ENCODE data around the gene ASTN1. TPM values are rescaled to one million over a fixed set of nuclear protein-coding genes. Genes with fewer than 3 reads are reported as not detected.

The ASTN1 gene
- polyA plus RNA-seq, 4 donors, result 1.7 to 2.0 (median 1.8) TPM

DNA sequence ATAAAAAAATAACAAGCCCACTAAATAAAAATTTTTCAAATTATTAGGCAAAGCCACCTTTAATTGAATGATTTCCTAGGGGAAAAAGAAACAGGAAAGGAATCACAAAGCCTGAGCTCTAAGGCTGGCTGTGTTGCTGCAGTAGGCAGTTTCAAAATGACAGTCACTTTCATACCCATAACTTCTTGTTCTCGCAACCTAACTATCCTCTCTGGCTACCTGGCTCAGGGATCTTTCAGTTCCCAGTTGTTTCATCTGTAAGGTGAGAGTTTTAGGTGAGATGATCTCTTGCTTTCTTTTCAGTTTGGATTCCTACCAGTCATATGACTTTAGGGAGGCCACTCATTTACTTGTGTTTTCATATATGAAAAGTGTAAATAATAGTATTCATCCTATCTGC lies 226.1 kb downstream of the ASTN1 start:
- DNase-seq (ENCODE audit: low read depth in 4 of 4, low spot score in 3 of 4), result no peak

DNA sequence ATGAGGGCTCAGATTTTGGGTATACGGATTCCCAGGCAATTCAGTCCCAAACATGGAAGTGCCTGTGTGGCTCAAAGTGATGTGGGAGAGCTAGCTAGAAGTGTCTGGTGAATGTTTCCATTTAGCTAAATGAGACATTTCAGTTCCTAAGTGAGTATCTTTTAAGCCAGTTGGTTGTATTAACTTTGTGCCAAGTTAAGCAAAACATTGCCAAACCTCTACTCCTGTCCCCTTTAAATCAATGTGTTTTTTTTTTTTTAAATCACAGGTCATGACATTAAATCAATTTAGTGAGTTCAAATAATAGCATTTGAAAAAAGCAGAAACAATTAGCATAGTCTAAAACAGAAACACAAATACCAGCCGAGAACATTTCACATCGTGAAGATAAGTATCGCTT lies 230.1 kb downstream of the ASTN1 start:
- no peak for DNase-seq (ENCODE audit: low read depth in 4 of 4, low spot score in 3 of 4)

DNA sequence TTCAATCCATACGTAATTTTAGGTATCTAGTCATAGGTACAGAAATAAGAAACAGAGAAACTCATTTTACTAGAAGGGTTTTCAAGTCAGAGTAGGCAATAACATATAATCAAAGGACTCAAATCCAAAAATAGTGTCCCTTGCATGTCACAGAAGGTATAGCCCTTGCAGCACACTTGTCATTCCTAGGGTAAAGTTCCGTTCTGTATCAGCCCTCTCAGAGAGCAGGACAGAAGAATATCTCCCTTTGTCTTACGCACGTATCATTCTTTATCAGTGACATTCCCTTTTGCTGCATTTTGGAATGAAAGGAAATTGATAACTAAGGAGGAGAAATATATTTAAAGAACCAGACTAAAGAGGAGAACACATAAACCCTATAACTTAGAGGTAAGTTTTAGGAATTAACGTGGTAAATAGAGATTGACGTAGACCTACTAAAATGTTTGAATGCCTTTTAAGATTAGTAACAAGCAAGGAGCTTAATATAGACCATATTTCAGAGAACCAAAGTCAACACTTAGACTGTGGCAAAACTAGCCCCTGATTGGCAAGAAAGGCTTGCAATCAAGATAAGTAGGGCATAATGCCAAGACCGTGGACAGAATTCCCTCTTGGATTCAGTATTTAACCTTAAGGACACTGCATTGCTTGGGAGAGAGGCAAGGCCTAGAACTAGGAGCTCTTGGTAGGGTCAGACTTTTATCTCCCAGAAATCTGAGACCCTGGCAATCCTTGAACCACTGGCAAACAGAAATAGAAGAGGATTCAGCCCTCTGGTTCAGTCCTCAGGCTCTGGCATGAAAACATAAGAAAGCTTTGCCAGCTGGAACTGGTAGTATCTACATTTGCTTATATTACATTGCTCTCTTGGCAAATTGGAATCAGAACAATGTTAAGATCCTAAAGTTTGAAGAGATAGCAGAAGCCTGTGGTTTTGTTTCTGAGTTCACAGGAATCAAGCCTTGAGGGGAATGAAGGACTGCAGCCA lies 232.1 kb downstream of the ASTN1 start:
- no peak for DNase-seq (ENCODE audit: low read depth in 4 of 4, low spot score in 3 of 4)

DNA sequence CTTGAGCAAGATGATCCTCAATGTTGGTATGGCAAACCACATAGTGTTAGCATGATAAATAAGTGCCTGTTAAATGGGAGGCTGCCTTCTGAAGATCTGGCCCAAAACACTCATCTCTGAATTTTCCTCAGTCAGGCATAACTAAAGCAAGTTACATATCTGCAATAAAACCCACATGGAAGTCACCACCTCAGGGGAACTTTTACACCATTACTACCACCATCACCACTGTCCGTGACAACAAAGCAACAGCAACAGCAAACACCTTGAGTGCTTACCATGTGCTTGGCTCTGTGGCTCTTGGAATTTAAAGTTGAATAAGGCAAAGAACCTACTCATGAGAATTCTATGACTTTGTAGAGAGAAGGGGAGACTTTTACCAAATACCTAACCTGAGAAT lies 233.0 kb downstream of the ASTN1 start:
- no peak for DNase-seq (ENCODE audit: low read depth in 4 of 4, low spot score in 3 of 4)

DNA sequence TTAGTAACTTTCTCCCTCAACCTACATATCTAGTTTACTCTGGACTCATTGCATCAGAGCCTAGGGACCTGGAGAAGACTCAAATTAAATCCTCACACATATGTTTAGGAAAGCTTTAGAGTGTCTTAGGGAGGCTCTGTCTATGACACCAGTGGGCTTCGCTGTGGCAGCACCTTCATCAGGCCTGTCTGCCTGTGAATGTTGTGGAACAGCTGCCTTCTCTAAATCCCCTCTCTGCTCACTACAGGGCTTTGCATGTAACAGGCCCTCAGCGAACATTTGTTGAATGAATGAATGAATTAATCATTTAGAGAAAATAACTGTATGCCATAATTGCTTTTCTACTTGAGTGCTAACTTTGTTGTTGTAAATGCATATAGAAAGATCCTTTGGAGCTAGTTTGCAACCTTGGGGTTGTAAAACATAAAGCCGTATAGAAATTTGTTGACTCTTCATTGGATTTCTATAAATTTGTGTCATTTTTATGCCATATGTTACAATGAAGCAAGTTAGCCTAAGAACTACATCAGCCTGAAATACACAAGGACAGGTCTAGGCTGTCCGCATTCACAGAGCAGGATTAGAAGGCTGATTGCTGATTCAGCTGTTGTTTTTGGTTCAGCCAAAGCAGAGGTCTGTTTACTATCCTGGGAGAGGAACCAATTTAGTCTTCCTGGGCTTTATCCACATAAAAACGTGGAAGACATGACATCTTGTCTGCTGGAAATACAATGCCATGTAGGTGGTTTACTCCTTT lies 238.0 kb downstream of the ASTN1 start:
- DNase-seq (ENCODE audit: low read depth in 4 of 4, low spot score in 3 of 4), result no peak

DNA sequence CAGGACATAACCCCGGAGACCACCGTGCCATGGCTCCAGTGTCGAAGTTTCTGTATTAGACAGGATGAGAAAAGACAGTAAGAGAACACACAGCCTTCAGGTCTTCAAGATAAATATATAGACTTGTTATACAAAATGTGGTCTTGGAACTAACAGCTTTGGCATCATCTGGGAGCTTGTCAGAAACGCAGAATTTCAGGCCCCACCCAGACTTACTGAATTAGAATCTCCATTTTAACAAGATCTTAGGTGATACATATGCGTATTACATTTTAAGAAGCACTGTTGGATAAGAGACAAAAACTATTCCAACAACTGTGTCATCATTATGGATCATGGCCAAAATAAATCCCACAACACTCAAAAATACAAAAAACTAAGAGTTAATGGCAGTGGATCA lies 239.3 kb downstream of the ASTN1 start:
- no peak for DNase-seq (ENCODE audit: low read depth in 4 of 4, low spot score in 3 of 4)

DNA sequence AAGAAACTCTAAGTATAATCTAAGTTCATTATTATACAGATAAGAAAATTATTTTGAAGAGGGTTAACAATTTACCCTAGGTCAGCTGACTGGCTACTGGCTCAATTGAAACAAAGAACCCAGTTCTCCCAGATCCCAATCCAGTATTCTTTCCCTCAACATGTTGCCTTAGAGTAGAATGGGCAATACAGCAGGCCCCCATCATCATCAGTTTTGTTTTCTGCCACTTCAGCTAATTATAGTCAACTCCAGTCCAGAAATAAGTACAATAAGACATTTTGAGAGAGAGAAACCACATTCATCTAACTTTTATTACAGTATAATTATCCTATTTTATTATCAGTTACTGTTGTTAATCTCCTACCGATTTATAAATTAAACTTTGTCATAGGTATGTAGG lies 241.2 kb downstream of the ASTN1 start:
- DNase-seq (ENCODE audit: low read depth in 4 of 4, low spot score in 3 of 4), result no peak

DNA sequence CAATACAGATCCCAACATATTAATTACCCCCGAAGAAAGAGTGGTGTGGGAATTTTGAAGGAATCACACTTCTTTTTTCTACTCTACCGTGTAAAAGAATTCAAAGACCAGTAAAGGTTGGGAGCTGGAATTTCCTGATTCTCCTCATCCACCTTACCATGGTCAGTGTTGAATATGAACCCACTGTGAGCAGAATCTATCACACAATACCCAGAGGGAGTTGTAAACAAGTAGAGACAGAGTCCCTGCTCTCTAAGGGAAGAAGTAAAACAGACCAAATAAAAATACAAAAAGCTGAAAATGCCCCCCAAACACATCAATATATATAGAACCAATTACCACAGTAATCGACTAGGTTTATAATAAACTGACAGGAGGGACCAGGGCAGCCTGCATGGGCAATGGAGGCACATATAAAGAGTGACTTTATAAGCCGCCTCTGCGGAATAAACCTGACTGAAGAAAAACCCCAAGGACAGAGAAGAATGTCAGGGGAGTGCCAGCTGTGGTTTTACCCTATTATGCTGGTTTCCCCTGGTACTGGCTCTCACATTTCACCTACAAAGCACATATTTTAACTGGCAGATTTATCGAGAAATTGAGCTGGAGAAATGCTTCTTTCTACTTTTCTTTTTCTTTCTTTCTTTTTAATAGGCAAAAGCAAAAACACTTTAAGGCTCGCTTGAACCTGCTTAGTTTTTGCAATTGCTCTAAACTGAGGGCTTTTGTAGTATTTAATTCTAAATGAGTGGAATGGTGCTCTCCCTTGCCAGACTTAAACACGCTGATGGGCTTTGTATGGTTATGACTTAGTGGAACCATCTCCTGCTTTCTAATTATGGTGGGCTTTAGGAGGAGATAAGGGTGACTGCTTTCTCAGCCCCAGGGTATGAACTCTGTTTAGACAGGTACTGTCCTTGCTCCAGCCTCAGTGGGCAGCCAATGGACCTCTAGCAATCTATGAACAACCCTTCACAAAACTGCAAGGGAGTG lies 244.8 kb downstream of the ASTN1 start:
- no peak for DNase-seq (ENCODE audit: low read depth in 4 of 4, low spot score in 3 of 4)

DNA sequence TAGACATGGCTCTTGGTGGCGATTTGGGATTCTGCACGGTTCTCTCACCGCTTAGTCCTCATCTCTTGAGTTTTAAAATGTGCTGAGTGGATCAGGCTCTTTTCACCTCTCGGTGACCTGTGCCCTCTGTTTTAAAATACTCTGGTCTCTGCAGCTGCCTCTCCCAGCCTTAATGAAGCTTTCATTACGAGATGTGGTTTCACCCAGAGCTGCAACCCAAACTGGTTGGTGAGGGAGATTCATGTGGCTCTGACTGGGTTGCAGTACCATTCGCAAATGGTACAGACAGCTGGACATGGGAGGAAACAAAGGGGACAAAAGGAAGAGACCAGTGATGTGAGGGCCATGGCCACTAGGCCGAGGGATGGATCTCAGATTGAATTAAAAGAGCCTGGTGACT lies 258.9 kb downstream of the ASTN1 start:
- no peak for DNase-seq (ENCODE audit: low read depth in 4 of 4, low spot score in 3 of 4)

DNA sequence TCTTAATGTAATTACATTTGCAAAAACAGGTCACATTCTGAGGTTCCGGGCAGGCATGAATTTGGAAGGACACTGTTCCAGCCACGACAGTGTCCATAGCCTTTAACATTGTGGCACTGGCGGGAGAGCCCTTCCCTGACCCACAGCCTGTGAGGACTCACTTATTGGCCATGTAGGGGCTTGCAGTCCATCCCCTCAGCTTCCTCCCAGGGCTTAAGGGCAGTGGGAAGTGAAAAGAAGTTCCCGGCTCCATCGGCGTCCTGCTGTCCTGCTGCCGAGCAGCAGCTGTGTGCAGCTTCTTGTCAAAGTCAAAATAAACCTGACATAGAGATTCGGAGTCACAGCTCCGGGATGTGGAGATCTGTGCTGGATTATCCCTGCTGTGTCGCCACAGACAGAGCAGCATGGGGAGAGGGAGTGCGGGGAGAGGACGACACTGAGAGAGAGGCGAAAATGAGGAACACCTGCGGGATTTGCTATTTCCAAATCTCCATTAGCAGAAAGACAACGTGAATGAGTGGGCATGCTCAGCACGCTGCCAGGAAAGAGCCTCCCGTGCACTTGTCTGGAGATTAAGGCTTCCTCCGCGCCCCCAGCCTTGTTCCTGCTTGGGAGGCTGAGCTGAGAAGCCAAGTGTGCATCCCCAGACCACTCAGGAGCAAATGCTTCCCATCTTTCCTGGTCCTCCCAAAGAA lies 260.3 kb downstream of the ASTN1 start:
- no peak for DNase-seq (ENCODE audit: low read depth in 4 of 4, low spot score in 3 of 4)

DNA sequence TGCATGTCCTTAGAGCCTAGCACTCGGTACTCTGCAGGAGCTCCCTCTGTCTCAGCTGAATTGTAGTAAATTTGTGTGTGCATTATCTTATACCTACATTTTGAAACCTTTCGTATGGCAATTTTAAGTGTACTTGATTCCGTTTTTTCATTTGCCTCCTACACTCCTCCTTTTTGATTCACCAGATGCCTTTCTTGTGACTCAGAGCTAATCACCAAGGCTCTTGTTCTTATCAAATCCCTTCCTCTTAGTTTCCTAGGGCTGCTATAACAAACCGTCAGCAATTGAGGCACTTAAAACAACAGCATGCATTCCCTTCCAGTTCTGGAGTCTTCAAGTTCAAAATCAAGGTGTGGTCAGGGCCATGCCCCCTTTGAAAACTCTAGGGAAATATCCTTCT lies 261.0 kb downstream of the ASTN1 start:
- no peak for DNase-seq (ENCODE audit: low read depth in 4 of 4, low spot score in 3 of 4)

DNA sequence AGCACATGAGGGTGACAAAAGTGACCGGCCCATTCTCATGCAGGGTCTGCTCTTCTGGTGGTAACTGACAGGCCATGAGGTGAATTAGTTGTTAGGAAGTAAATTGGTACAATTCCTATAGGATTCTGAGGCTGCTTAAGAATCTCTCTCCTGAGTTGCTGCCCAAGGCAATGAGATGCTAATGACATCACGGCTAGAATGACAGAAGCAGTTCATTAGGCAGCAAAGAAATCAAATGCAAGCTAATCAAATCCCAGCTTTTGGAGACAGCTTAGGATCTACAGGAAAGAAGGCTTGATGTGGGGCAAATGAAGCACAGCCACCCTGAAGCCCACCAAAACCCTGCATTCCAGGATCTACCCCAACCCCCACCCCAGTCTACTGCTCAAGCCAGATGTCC lies 265.2 kb downstream of the ASTN1 start:
- DNase-seq (ENCODE audit: low read depth in 4 of 4, low spot score in 3 of 4), result no peak

DNA sequence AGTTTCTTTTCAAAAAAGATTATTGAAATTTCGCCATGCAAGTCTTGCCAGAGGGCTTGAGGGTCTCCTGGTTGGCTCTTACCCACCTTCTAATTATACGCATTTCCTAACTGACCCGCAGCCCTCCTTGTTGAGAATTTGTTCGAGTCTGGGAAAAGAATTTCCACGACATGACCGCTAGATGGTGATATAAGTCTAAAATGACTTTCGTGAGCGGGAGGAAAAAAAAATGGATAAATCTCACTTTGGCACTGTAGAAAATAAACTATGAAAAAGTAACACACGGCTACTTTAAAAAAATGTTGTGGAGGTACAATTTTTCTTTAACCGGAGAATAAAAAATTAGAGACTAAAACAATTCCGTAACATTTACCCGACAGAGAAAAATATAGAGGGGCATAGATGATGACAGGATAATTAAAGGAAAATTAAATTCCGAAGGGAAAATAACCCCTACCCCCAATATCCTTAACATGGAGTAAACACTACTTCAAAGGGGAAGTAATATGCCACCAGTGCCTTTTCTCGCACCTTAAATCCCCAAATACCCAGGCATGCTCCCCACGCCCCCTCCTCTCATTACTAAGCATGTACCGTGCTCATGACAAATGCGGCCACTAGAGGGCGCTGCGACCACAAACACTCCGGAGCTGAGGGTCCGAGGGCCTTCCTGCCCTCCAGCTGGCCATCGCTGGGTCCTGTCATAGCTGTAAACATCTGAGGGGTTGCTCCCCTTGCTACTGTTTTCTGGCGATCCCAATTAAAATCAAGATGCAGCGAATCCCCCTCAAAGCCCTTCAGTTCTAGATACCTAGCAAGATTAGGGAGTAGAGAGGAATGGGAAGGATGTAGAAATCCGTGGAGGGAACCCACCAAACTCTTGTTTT lies 266.9 kb downstream of the ASTN1 start:
- DNase-seq (ENCODE audit: low read depth in 4 of 4, low spot score in 3 of 4), result peak; percentile 55 to 74 (median 66)

DNA sequence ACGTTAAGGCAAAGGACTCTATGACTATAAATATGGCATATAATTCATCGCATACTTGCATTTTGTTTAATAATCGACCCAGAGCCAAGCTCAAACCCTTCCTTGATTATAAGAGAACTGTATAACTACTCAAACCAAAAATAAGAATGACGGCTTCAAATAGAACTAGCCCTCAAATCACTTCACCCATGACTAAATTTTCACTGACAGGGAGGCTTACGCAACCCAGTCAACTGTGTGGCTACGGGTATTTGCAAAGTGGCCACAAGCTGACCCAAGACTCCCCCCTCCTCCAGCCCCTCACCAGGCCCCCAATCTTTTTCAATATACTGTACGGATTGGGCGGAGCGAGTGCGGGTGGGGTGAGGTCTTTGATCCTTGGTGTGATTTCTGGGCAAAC lies 268.3 kb downstream of the ASTN1 start:
- no peak for DNase-seq (ENCODE audit: low read depth in 4 of 4, low spot score in 3 of 4)

DNA sequence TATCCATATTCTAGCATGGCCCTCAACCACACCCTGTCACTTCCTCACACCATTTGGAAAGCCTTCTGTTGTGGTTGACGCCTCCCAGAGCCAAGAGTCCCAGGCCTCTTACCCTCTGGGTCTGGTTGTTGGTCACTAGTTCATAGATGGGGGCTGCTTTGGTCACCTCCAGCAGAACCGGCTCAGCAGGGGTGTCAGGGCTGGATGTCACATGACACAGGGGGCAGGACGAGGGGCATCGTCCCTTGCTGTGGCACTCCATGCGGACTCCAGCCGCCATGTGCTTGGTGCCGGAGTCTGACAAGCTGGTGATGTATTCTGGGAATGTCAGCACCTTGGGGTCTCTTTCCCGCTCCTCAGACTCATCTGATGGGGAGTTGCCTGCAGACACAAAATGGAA lies 270.1 kb downstream of the ASTN1 start:
- no peak for DNase-seq (ENCODE audit: low read depth in 4 of 4, low spot score in 3 of 4)

DNA sequence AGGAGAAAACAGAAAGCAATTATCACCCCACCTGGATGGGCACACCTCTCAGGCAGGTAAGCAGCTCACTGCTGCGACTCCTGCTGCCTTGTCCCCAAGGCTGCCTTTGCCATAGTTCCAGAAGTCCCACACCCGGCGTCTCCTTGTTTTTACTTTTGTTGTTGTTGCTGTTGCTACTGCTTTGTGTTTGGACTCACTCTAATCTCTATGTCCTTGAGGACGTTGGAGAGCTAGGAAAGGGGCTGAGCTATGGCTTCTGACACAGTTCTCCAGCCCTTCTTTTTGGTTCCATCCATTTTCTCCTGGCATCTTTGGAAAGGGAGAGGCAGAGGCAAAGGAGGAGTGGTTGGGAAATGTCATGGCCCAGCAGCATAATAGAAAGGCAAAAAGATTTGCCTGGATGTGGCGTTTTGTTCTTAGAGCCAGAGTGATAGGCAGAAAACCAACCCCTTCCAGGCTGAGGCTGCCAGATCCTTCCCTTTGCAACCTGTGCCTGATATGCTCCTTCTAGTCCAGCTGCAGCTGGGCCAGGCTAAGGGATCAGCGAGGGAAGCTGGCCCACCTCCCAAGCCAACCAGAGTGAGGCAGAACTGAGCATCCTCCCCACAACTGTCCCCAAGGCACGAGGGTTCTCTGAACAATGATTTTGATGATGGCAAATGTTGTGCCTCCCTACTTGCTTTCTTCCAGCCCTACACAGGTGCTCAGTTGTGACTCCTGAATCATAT lies 270.7 kb downstream of the ASTN1 start:
- DNase-seq (ENCODE audit: low read depth in 4 of 4, low spot score in 3 of 4), result no peak

DNA sequence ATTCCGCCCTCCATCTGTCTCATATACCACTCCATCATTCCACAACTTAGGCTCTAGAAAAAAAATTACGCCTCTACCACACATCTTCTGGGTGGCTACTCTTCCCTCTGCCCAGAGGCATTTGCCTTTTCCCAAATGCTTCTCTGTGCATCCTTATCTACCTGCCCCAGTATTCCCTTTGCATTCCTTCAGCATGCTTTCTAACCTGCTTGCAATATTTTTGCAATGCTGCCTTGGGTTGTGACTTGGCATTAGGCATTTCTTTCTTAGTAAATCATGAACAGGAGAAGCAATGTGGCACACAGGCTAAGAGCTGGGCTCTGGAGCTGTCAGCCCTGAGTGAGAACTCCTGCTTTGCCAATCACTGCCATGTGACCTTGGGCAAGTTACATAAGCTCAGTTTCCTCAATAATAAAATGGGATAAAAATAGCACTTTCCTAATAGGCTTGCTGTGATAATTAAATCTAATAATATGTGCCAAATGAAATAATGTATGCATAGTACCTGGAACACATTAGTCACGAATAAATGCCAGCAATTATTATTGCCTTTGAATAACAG lies 276.0 kb downstream of the ASTN1 start:
- DNase-seq (ENCODE audit: low read depth in 4 of 4, low spot score in 3 of 4), result no peak

DNA sequence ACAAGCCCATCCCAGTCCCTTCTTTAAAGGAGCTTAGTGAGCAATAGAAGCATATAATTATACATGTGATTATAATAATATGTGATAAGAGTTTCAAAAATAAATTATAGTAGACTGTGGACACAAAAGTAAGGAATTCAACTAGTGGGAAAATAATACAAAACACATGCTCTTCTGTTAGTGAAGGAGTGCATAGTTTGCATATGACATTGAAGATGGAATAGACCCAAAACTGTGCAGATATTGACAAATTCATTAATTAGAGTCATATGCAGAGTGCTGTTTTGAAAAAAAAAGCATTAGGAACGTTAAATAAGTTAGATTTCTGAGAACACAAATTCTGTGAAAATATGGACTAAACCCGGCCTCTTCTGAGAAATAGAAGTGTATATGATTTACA lies 278.8 kb downstream of the ASTN1 start:
- no peak for DNase-seq (ENCODE audit: low read depth in 4 of 4, low spot score in 3 of 4)

All from right renal pelvis (tissue), 4 donors.